GM06990 (cell line): ENCODE measurements around the gene SLC7A14.

Experiments
- DNase-seq: peaks from one replicate; pipeline ENCODE4 v3.0.0-alpha.2; 2011; ENCODE audit not compliant: insufficient read length; ENCODE audit errors: extremely low read depth
- H3K27me3 ChIP-seq: replicated peaks from 2 replicates; pipeline ENCODE4 v1.6.0; 2011; ENCODE audit warnings: low read length; ENCODE audit not compliant: control insufficient read depth, insufficient read depth
- H3K36me3 ChIP-seq: 2 replicates; pipeline ENCODE4 v1.5.1; 2011; ENCODE audit warnings: low read length; ENCODE audit not compliant: control insufficient read depth, insufficient read depth
- H3K4me3 ChIP-seq: replicated peaks from 2 replicates; pipeline ENCODE4 v1.5.1; 2011; ENCODE audit warnings: low read depth, mild to moderate bottlenecking, control low read depth, low read length
- TF ChIP-seq, protein P1 (sequence below): IDR thresholded peaks from 2 replicates; pipeline ENCODE4 v1.5.1; 2011; ENCODE audit warnings: low read length, control low read depth, mild to moderate bottlenecking, inconsistent platforms; ENCODE audit not compliant: insufficient read depth, poor library complexity, severe bottlenecking

Gene SLC7A14

DNA sequence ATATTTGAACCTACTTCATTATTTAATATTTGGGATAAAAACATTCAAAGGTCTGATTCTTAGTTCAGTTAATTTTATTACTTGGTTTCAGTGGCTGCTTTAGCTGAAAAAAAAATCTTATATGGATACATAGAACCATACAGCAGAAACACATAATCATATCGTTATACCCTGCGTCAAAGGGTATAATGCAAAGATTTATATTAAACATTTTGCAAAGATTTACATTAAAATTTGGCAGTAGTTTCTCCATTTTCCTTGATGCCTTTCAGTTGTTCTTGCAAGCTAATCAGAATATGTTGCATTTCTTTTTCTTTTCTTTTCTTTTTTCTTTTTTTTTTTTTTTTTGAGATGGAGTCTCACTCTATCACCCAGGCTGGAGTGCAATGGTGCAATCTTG is 135.8 kb downstream of the SLC7A14 start:
- H3K36me3 ChIP-seq: no peaks in the 10 kb centered on the region
- H3K27me3 ChIP-seq: no peaks in the 10 kb centered on the region; the same call in 1 of the 2 replicates
- DNase-seq: no peak
- H3K4me3 ChIP-seq: no peak overlapping the region
- TF ChIP-seq, protein P1, sequence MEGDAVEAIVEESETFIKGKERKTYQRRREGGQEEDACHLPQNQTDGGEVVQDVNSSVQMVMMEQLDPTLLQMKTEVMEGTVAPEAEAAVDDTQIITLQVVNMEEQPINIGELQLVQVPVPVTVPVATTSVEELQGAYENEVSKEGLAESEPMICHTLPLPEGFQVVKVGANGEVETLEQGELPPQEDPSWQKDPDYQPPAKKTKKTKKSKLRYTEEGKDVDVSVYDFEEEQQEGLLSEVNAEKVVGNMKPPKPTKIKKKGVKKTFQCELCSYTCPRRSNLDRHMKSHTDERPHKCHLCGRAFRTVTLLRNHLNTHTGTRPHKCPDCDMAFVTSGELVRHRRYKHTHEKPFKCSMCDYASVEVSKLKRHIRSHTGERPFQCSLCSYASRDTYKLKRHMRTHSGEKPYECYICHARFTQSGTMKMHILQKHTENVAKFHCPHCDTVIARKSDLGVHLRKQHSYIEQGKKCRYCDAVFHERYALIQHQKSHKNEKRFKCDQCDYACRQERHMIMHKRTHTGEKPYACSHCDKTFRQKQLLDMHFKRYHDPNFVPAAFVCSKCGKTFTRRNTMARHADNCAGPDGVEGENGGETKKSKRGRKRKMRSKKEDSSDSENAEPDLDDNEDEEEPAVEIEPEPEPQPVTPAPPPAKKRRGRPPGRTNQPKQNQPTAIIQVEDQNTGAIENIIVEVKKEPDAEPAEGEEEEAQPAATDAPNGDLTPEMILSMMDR: no peak

DNA sequence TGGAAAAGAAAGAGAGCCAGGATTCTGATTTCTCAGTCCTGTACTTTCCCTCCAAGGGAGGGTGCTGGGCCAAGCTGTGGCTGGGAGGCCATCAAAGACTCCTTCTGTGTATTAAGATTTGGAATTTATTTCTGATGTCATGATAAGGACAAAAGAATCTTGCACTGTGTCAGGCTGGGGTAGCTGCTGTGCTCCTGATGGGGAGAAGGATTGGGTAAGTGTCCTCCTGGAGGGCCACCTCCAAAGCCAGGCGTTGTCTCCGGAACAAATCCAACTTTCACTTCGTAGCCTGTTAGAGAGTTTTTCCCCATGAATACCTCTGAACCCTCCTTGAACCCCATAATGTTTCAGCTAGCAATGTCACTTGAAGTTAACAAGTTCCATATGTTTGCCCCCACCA is 137.3 kb downstream of the SLC7A14 start:
- Histone ChIP-seq H3K4me3 (no peak overlapping the region), H3K27me3 (no peaks in the 10 kb centered on the region; the same call in 1 of the 2 replicates), H3K36me3 (no peaks in the 10 kb centered on the region)
- no peak for DNase-seq
- TF ChIP-seq, protein P1: no peak

DNA sequence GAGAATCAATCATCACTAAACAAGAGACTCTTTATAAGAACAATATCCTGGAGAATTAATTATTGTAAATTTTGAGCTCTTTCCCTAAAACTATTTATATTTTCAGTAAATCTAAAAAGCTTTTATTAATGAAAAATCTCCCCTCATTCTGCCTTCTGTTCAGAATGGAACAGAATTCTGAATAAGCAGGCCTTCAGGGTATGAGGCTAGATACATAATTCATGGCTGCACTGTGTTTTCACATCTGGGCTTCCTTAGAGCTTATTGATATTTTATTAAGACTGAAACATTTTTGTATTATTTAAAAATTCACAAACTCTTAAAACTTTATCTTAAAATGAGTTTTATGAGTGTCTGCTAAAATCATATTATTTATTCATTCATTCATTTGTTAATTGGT is 142.4 kb downstream of the SLC7A14 start:
- no peak overlapping the region for H3K4me3 ChIP-seq
- TF ChIP-seq, protein P1: no peak
- no peaks in the 10 kb centered on the region for H3K36me3 ChIP-seq
- DNase-seq: no peak
- no peaks in the 10 kb centered on the region; the same call in 1 of the 2 replicates for H3K27me3 ChIP-seq

DNA sequence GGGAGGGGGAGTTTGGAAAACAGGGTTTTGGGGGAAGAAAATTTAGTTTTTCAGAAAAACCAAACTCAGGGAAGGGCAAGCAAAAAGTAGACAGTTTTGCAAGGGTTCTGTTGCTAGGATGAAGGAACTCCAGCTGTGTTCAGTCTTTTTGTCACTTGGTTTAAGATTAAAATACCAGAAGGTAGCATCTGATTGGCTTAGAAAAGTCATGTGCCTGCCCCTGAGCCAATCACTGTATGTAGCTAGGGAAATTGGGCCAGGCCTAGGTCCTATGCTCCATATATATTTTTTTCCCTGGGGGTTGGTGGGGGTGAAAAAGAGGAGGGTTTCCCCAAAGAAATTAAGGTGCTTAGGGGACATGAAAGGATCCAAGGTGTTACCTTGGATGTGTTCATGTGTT is 142.9 kb downstream of the SLC7A14 start:
- TF ChIP-seq, protein P1: no peak
- no peak overlapping the region for H3K4me3 ChIP-seq
- H3K27me3 ChIP-seq: peaks cover 3% of the 10 kb centered on the region
- H3K36me3 ChIP-seq: no peaks in the 10 kb centered on the region
- DNase-seq: no peak

DNA sequence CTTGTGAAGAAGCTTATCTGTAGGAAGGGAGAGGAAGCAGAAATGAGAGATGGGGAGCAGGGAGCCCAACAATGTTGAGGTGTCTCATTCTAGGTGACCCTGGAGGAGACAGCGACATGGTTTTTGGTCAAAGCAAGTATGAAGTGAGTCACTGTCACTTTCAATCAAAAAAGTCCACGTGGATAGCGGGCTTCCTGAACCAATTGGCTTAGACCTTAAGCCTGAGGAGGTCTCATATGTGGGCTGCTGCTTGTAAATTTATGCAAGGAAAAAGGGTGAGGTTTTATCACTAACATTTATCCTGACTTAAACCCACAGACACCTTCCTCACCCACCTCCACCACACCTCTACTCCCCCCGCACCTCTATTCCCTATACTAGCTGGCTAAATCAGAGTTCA is 144.5 kb downstream of the SLC7A14 start:
- H3K36me3 ChIP-seq: no peaks in the 10 kb centered on the region
- H3K4me3 ChIP-seq: no peak overlapping the region
- DNase-seq: no peak
- H3K27me3 ChIP-seq: peaks cover 3% of the 10 kb centered on the region
- TF ChIP-seq, protein P1: no peak

DNA sequence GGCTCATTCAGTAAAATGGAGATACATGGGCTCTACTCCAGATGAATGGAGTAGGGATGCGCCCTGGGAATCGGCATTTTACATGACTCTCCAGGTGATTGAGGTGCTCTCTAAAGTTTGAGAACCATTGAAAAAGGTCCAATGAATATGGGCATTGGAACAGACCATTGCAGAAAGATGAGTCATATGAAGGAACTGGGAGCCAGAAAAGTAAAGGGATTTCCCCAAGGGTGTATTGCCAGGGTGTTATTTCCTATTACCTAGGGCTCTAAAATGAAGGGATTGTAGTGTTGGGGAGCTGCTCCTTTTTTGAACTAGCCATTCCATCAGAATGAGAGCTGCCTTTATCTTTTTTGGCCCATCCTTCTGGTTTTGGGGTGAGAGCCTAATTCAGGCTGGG is 145.5 kb downstream of the SLC7A14 start:
- no peak overlapping the region for H3K4me3 ChIP-seq
- TF ChIP-seq, protein P1: no peak
- peaks cover 3% of the 10 kb centered on the region for H3K27me3 ChIP-seq
- H3K36me3 ChIP-seq: no peaks in the 10 kb centered on the region
- no peak for DNase-seq
